ENCODE measurements around the gene THAP10.
"Not testable (repeated sequence)": the region's sequence is repeated elsewhere in the genome, so short reads cannot be mapped to it uniquely, and the experiment has no call there.

THAP10 gene

GRCh38 chr15:70876011-70876410 is 16.2 kb downstream of the THAP10 start:
- DNase-seq = no peak

- DNase-seq = no peak
Measured at GRCh38 chr15:70875001-70875782, 17.0 kb downstream of the THAP10 start.

- no peak for DNase-seq
Measured at GRCh38 chr15:70873232-70874054, 18.8 kb downstream of the THAP10 start.

- DNase-seq = not testable (repeated sequence)
Measured at GRCh38 chr15:70871490-70871889, 20.7 kb downstream of the THAP10 start.

- DNase-seq = no peak
Measured at GRCh38 chr15:70870051-70870450, 22.2 kb downstream of the THAP10 start.

- no peak for DNase-seq
Measured at GRCh38 chr15:70869346-70869745, 22.9 kb downstream of the THAP10 start.

GRCh38 chr15:70867911-70868467 is 24.2 kb downstream of the THAP10 start:
- DNase-seq = no peak

GRCh38 chr15:70866982-70867641 is 25.1 kb downstream of the THAP10 start:
- no peak for DNase-seq

GRCh38 chr15:70863450-70864218 is 28.6 kb downstream of the THAP10 start:
- DNase-seq = no peak

- DNase-seq = no peak
Measured at GRCh38 chr15:70859998-70860397, 32.2 kb downstream of the THAP10 start.

- DNase-seq = no peak
Measured at GRCh38 chr15:70859322-70859908, 32.8 kb downstream of the THAP10 start.

GRCh38 chr15:70858614-70859321 is 33.5 kb downstream of the THAP10 start:
- not testable (repeated sequence) for DNase-seq

GRCh38 chr15:70857562-70858285 is 34.5 kb downstream of the THAP10 start:
- DNase-seq = no peak

GRCh38 chr15:70856884-70857561 is 35.2 kb downstream of the THAP10 start:
- no peak for DNase-seq

- DNase-seq = no peak
Measured at GRCh38 chr15:70856177-70856883, 35.9 kb downstream of the THAP10 start.

GRCh38 chr15:70855764-70856163 is 36.5 kb downstream of the THAP10 start:
- no peak for DNase-seq

GRCh38 chr15:70854666-70854976 is 37.6 kb downstream of the THAP10 start:
- no peak for DNase-seq

- no peak for DNase-seq
Measured at GRCh38 chr15:70853973-70854665, 38.1 kb downstream of the THAP10 start, which contains the start of gene LARP6. TSS of gene LARP6 (minus strand) at chr15:70854157. CDS start at chr15:70854088, 69 bp downstream.

Data from NCI-H187 treated with DMSO at 0.1 percent for 48 hours (cell line).